MM.1S (cell line): ENCODE measurements around the gene CERS3.

Experiments
- DNase-seq: peaks from one replicate; pipeline ENCODE4 v3.0.0-alpha.2; 2015
- H2AFZ ChIP-seq: fragments of 300-600 bp; sonication (generic); 2 replicates; pipeline ENCODE4 v1.6.0; 2016; ENCODE audit warnings: antibody characterized with exemption, low read length
- H3F3A ChIP-seq: fragments of 300-600 bp; sonication (generic); 2 replicates; pipeline ENCODE4 v1.6.1; 2016; ENCODE audit warnings: mild to moderate bottlenecking, antibody characterized with exemption, low read length, moderate library complexity, mixed read lengths; ENCODE audit not compliant: insufficient read depth
- H3K27ac ChIP-seq: fragments of 300-600 bp; sonication (generic); 2 replicates; pipeline ENCODE4 v1.5.1; 2016; ENCODE audit warnings: mild to moderate bottlenecking, low read length
- H3K27me3 ChIP-seq: fragments of 300-600 bp; sonication (generic); replicated peaks from 2 replicates; pipeline ENCODE4 v1.6.0; 2016; ENCODE audit warnings: low read length; ENCODE audit not compliant: insufficient read depth
- H3K36me3 ChIP-seq: fragments of 300-600 bp; sonication (generic); replicated peaks from 2 replicates; pipeline ENCODE4 v1.6.1; 2016; ENCODE audit warnings: mild to moderate bottlenecking, low read length, mixed read lengths; ENCODE audit not compliant: insufficient read depth
- H3K4me1 ChIP-seq: fragments of 300-600 bp; sonication (generic); 2 replicates; pipeline ENCODE4 v1.6.1; 2016; ENCODE audit warnings: low read length, mixed read lengths
- H3K4me2 ChIP-seq: fragments of 300-600 bp; sonication (generic); 2 replicates; pipeline ENCODE4 v1.6.0; 2016; ENCODE audit warnings: low read depth, low read length
- H3K4me3 ChIP-seq: fragments of 300-600 bp; sonication (generic); 2 replicates; pipeline ENCODE4 v1.5.1; 2016; ENCODE audit warnings: low read length, mixed read lengths
- H3K79me2 ChIP-seq: fragments of 300-600 bp; sonication (generic); 2 replicates; pipeline ENCODE4 v1.6.1; 2016; ENCODE audit warnings: mixed run types, low read length, mixed read lengths
- H3K9ac ChIP-seq: fragments of 300-600 bp; sonication (generic); 2 replicates; pipeline ENCODE4 v1.6.1; 2016; ENCODE audit warnings: low read length, mixed read lengths
- H3K9me2 ChIP-seq: fragments of 300-600 bp; sonication (generic); replicated peaks from 2 replicates; pipeline ENCODE4 v1.6.1; 2016; ENCODE audit warnings: mild to moderate bottlenecking, low read length, mixed read lengths; ENCODE audit not compliant: insufficient read depth
- H3K9me3 ChIP-seq: fragments of 300-600 bp; sonication (generic); replicated peaks from 2 replicates; pipeline ENCODE4 v1.6.1; 2016; ENCODE audit warnings: mild to moderate bottlenecking, low read length, mixed read lengths; ENCODE audit not compliant: insufficient read depth
- H4K20me1 ChIP-seq: fragments of 300-600 bp; sonication (generic); 2 replicates; pipeline ENCODE4 v1.6.1; 2016; ENCODE audit warnings: mild to moderate bottlenecking, low read length, moderate library complexity, mixed read lengths; ENCODE audit not compliant: insufficient read depth
- EZH2 ChIP-seq: fragments of 300-600 bp; sonication (generic); optimal IDR thresholded peaks from 2 replicates; pipeline ENCODE3; 2017; ENCODE audit warnings: low read depth, mild to moderate bottlenecking, antibody characterized with exemption, low read length, mixed read lengths
- EZH2phosphoT487 ChIP-seq: fragments of 300-600 bp; sonication (generic); IDR thresholded peaks from 2 replicates; pipeline ENCODE4 v1.6.1; 2018; ENCODE audit warnings: antibody characterized with exemption, low read length
- TF ChIP-seq, protein P1 (sequence below): fragments of 300-600 bp; sonication (generic); IDR thresholded peaks from 2 replicates; pipeline ENCODE4 v1.5.1; 2016; ENCODE audit warnings: antibody characterized with exemption, low read length, mixed read lengths

CERS3 gene

DNA sequence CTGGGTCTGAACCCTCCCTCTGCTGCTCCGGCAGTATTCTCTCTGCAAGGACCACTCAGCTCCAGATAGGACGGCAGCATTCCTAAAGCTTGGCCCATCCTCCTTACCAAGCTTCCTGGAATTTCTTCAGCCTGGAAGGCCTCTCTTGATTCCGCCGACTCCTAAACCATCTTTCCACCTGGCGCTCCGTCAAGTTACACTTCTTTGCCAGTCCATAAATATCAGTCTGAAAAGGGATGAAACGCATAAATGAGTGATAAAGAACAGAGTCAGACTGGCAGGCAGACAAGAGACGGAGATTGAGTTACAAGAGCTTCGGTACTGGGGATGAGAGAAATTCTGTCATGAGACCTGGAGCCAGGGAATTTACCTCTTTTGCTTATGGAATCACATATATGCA is 44.3 kb downstream of the CERS3 start:
- no peaks in the 10 kb centered on the region for H3K79me2 ChIP-seq
- DNase-seq, result no peak
- H2AFZ ChIP-seq, result no peak overlapping the region
- no peak overlapping the region for H3K27ac ChIP-seq
- no peaks in the 10 kb centered on the region for H4K20me1 ChIP-seq
- TF ChIP-seq, protein P1, sequence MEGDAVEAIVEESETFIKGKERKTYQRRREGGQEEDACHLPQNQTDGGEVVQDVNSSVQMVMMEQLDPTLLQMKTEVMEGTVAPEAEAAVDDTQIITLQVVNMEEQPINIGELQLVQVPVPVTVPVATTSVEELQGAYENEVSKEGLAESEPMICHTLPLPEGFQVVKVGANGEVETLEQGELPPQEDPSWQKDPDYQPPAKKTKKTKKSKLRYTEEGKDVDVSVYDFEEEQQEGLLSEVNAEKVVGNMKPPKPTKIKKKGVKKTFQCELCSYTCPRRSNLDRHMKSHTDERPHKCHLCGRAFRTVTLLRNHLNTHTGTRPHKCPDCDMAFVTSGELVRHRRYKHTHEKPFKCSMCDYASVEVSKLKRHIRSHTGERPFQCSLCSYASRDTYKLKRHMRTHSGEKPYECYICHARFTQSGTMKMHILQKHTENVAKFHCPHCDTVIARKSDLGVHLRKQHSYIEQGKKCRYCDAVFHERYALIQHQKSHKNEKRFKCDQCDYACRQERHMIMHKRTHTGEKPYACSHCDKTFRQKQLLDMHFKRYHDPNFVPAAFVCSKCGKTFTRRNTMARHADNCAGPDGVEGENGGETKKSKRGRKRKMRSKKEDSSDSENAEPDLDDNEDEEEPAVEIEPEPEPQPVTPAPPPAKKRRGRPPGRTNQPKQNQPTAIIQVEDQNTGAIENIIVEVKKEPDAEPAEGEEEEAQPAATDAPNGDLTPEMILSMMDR, result no peak
- TF ChIP-seq EZH2, result no peak
- TF ChIP-seq EZH2phosphoT487, result no peak
- no peaks in the 10 kb centered on the region for H3K27me3 ChIP-seq
- H3K4me1 ChIP-seq, result no peaks in the 10 kb centered on the region
- no peaks in the 10 kb centered on the region for H3K36me3 ChIP-seq
- no peaks in the 10 kb centered on the region for H3K9me2 ChIP-seq
- no peak overlapping the region for H3K9ac ChIP-seq
- no peaks in the 10 kb centered on the region for H3F3A ChIP-seq
- H3K4me3 ChIP-seq, result no peak overlapping the region
- no peaks in the 10 kb centered on the region for H3K9me3 ChIP-seq
- H3K4me2 ChIP-seq, result no peak overlapping the region

- Histone ChIP-seq H3K27me3 (no peaks in the 10 kb centered on the region), H3K9me3 (no peaks in the 10 kb centered on the region), H3K4me3 (no peak overlapping the region), H3K4me2 (no peak overlapping the region), H3K27ac (no peak overlapping the region), H3K9me2 (no peaks in the 10 kb centered on the region), H4K20me1 (no peaks in the 10 kb centered on the region), H3K4me1 (no peaks in the 10 kb centered on the region), H2AFZ (no peak overlapping the region), H3F3A (no peaks in the 10 kb centered on the region), H3K79me2 (no peaks in the 10 kb centered on the region), H3K9ac (no peak overlapping the region), H3K36me3 (no peaks in the 10 kb centered on the region)
- TF ChIP-seq EZH2 (no peak), EZH2phosphoT487 (no peak)
- TF ChIP-seq, protein P1, result no peak
- DNase-seq, result no peak
Observed at GRCh38 chr15:100483370-100483769, 45.4 kb downstream of the CERS3 start.

DNA sequence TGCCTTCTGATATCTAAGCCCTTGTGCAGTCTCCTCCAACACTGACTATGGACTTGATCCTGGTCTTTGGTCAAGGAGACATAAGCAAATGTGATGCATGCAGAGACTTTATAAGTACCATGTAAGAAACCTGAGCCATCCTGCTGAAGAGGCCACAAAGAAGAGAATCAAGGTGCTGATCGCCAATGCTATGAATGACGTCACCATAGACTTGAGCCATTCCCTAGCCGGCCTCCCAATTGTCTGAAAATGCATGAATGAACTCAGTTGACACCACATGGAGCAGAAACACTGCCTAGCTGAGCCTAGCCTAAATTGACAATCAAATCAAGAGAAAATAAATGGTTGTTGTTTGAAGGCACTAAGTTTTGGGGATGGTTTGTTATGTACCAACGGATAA is 51.9 kb downstream of the CERS3 start:
- TF ChIP-seq, protein P1, result no peak
- TF ChIP-seq EZH2, result no peak
- H3K4me3 ChIP-seq, result no peak overlapping the region
- H3K9me2 ChIP-seq, result no peaks in the 10 kb centered on the region
- no peak for DNase-seq
- no peaks in the 10 kb centered on the region for H3K79me2 ChIP-seq
- H3K27ac ChIP-seq, result no peak overlapping the region
- H3F3A ChIP-seq, result no peaks in the 10 kb centered on the region
- H3K4me1 ChIP-seq, result no peaks in the 10 kb centered on the region
- no peak overlapping the region for H2AFZ ChIP-seq
- no peak overlapping the region for H3K4me2 ChIP-seq
- no peaks in the 10 kb centered on the region for H3K27me3 ChIP-seq
- H3K36me3 ChIP-seq, result no peaks in the 10 kb centered on the region
- no peaks in the 10 kb centered on the region for H4K20me1 ChIP-seq
- no peak overlapping the region for H3K9ac ChIP-seq
- H3K9me3 ChIP-seq, result no peaks in the 10 kb centered on the region

DNA sequence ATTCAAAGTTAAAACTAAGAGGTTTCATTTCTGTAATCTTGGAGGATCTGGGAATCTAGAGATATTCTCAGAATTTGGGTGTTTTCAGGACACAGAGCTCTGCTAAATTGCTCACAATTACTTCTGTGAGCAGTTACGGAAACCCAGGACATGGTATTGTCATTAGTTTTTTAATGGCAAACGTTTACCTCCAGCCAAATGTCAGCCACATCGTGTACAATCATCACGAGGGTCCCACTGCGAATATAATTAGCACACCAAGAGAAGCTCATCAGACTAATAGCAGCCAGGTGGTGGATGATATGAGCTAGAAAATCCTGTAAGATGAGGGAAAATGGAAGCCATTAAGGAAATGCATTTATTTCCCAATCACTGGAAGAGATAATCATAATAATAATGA is 56.0 kb downstream of the CERS3 start:
- H3K9me3 ChIP-seq, result no peaks in the 10 kb centered on the region
- H3K27ac ChIP-seq, result no peak overlapping the region
- H3K9ac ChIP-seq, result no peak overlapping the region
- TF ChIP-seq, protein P1, result no peak
- TF ChIP-seq EZH2 (no peak), EZH2phosphoT487 (no peak)
- no peak overlapping the region for H3K4me2 ChIP-seq
- no peak overlapping the region for H2AFZ ChIP-seq
- H3K4me3 ChIP-seq, result no peak overlapping the region
- H3K79me2 ChIP-seq, result no peaks in the 10 kb centered on the region
- H3F3A ChIP-seq, result no peaks in the 10 kb centered on the region
- no peaks in the 10 kb centered on the region for H3K27me3 ChIP-seq
- no peaks in the 10 kb centered on the region for H4K20me1 ChIP-seq
- no peaks in the 10 kb centered on the region for H3K36me3 ChIP-seq
- no peaks in the 10 kb centered on the region for H3K4me1 ChIP-seq
- no peak for DNase-seq
- no peaks in the 10 kb centered on the region for H3K9me2 ChIP-seq
